Measurements from ENCODE around the gene COX7A2. TPM values are rescaled to one million over a fixed set of nuclear protein-coding genes. Genes with fewer than 3 reads are reported as not detected.

Gene COX7A2
- total RNA-seq, 1 donor from 2014 or later = 360 TPM

- H3K4me1 ChIP-seq = peaks cover 0 to 22% of the 10 kb centered on the region in 2 donors
- intact Hi-C loops (cut with DNase I) = no loop called here
- DNase-seq (ENCODE audit: low spot score in 2 of 2) = no peak
These were observed 35.0 kb upstream of the COX7A2 start for GRCh38 chr6:75278474-75279077.

GRCh38 chr6:75275067-75275466 is 31.5 kb upstream of the COX7A2 start:
- H3K4me3 ChIP-seq = no peak overlapping the region
- DNase-seq (ENCODE audit: low spot score in 2 of 2) = no peak
- intact Hi-C loops (cut with DNase I) = no loop called here
- H3K36me3 ChIP-seq = no peaks in the 10 kb centered on the region
- no peaks in the 10 kb centered on the region for H3K27me3 ChIP-seq
- no peak for TF ChIP-seq CTCF (IDR thresholded peaks at IDR 0.05)
- no peaks in the 10 kb centered on the region for H3K9me3 ChIP-seq
- no peak overlapping the region for H3K27ac ChIP-seq
- H3K4me1 ChIP-seq = peaks cover 0 to 19% of the 10 kb centered on the region in 2 donors

More at GRCh38 chr6:75278474-75279077, 35.0 kb upstream of the COX7A2 start:
- Histone ChIP-seq H3K9me3 (no peaks in the 10 kb centered on the region), H3K27me3 (no peaks in the 10 kb centered on the region), H3K36me3 (no peaks in the 10 kb centered on the region), H3K4me3 (peak overlapping the region in 1 of 2 donors; percentile 11), H3K27ac (no peak overlapping the region)
- TF ChIP-seq CTCF (IDR thresholded peaks at IDR 0.05) = no peak

GRCh38 chr6:75273009-75273408 is 29.4 kb upstream of the COX7A2 start:
- no peaks in the 10 kb centered on the region for H3K9me3 ChIP-seq
- no peaks in the 10 kb centered on the region for H3K27me3 ChIP-seq
- H3K4me3 ChIP-seq = no peak overlapping the region
- peaks cover 0 to 7% of the 10 kb centered on the region in 2 donors for H3K4me1 ChIP-seq
- no peak for DNase-seq (ENCODE audit: low spot score in 2 of 2)
- H3K36me3 ChIP-seq = no peaks in the 10 kb centered on the region
- no peak overlapping the region for H3K27ac ChIP-seq
- intact Hi-C loops (cut with DNase I) = no loop called here
- no peak for TF ChIP-seq CTCF (IDR thresholded peaks at IDR 0.05)

GRCh38 chr6:75272145-75272840 is 28.7 kb upstream of the COX7A2 start:
- no peaks in the 10 kb centered on the region for H3K9me3 ChIP-seq
- no peak for DNase-seq (ENCODE audit: low spot score in 2 of 2)
- H3K36me3 ChIP-seq = no peaks in the 10 kb centered on the region
- no peaks in the 10 kb centered on the region for H3K27me3 ChIP-seq
- H3K4me3 ChIP-seq = no peak overlapping the region
- intact Hi-C loops (cut with DNase I) = no loop called here
- peak overlapping the region in 1 of 2 donors; percentile 40 for H3K27ac ChIP-seq
- TF ChIP-seq CTCF (IDR thresholded peaks at IDR 0.05) = no peak
- H3K4me1 ChIP-seq = peaks cover 0 to 2% of the 10 kb centered on the region in 2 donors

GRCh38 chr6:75268988-75269354 is 25.4 kb upstream of the COX7A2 start:
- Histone ChIP-seq H3K27ac (no peak overlapping the region), H3K36me3 (peaks cover 8 to 9% of the 10 kb centered on the region in 2 donors), H3K4me3 (no peak overlapping the region), H3K27me3 (no peaks in the 10 kb centered on the region), H3K4me1 (peaks cover 0 to 5% of the 10 kb centered on the region in 2 donors), H3K9me3 (no peaks in the 10 kb centered on the region)
- no peak for DNase-seq (ENCODE audit: low spot score in 2 of 2)
- TF ChIP-seq CTCF (IDR thresholded peaks at IDR 0.05) = no peak
- intact Hi-C loops (cut with DNase I) = no loop called here
